K562 (cell line): ENCODE measurements around the gene RHOC. TPM values are rescaled to one million over a fixed set of nuclear protein-coding genes. Genes with fewer than 3 reads are reported as not detected.
A peak's percentile ranks its signal among the peaks of the same experiment; 100 is the strongest.

Experiments used
- CHD1 ChIP-seq: fragments of 200-600 bp; sonication (generic); IDR thresholded peaks from one replicate; pipeline ENCODE4 v1.6.1; 2012; ENCODE audit warnings: mild to moderate bottlenecking, moderate library complexity, low read length, inconsistent platforms
- HEY1 ChIP-seq: fragments of 250-450 bp; sonication (Bioruptor Pico); IDR thresholded peaks from 2 replicates; pipeline ENCODE4 v1.5.0; 2020; ENCODE audit warnings: mild to moderate bottlenecking, moderate library complexity, borderline replicate concordance
- HLTF ChIP-seq: fragments of 450-650 bp; IDR thresholded peaks from 2 replicates; pipeline ENCODE4 v1.6.1; 2016
- KLF1 ChIP-seq: fragments of 450-650 bp; IDR thresholded peaks from 2 replicates; pipeline ENCODE4 v1.6.1; 2016; ENCODE audit warnings: missing genetic modification characterization, missing compliant biosample characterization
- MEF2D ChIP-seq: conservative IDR thresholded peaks from 2 replicates; pipeline ENCODE4 v1.6.1; 2016; ENCODE audit warnings: low read depth, missing genetic modification characterization, missing compliant biosample characterization
- PTTG1 ChIP-seq: fragments of 450-650 bp; IDR thresholded peaks from 2 replicates; pipeline ENCODE4 v1.6.1; 2016; ENCODE audit warnings: low read depth, mild to moderate bottlenecking, missing genetic modification characterization, missing compliant biosample characterization
- ZNF184 ChIP-seq: sonication (generic); formaldehyde crosslinking; IDR thresholded peaks from 2 replicates; pipeline ENCODE4 v1.5.0; 2020; ENCODE audit warnings: missing genetic modification reagents
- polyA plus RNA-seq, 8 experiments: library from polyadenylated mRNA; depleted of rRNA in 4 of 8; stranded (reverse) in 5 of 8; unstranded in 3 of 8; fragments of >200 nt; fragmentation: Nextera tagmentation in 2 of 8; fragmentation: Illumina TruSeq in 1 of 8; extraction: Ambion mirVana in 2 of 8; extraction: Trizol in 1 of 8; gene quantifications; 2 replicates each; pipeline versions ENCODE4 v1.2.1 to v1.2.3, GENCODE V29; 2011 to 2014; ENCODE audit warnings: inconsistent platforms in 1 of 8, missing spikeins in 1 of 8
- total RNA-seq, 7 experiments: library from RNA; depleted of rRNA in 6 of 7; stranded (reverse); fragments of >200 nt in 6 of 7; fragmentation: Illumina TruSeq in 2 of 7; extraction: Trizol in 2 of 7; gene quantifications; 2 replicates each; pipeline versions ENCODE4 v1.2.1 to v1.2.3, GENCODE V29; 2011 to 2021; ENCODE audit warnings: low replicate concordance in 1 of 7
- TF ChIP-seq, protein P1 (sequence below), 2 experiments: fragments of 450-650 bp; IDR thresholded peaks; 2 replicates each; pipeline ENCODE4 v1.6.1; 2018; ENCODE audit warnings: mild to moderate bottlenecking in 2 of 2, low read depth in 1 of 2; ENCODE audit not compliant: partially characterized antibody in 2 of 2
- TF ChIP-seq, protein P2 (sequence below): fragments of 450-650 bp; formaldehyde crosslinking; IDR thresholded peaks from 2 replicates; pipeline ENCODE4 v1.4.0; 2020; ENCODE audit warnings: mild to moderate bottlenecking, moderate library complexity
- TF ChIP-seq, protein P3 (sequence below), 3 experiments: fragments of 200-800 bp in 1 of 3; sonication (Bioruptor generic) in 1 of 3; sonication (generic) in 1 of 3; formaldehyde crosslinking in 1 of 3; IDR thresholded peaks; 2 replicates each; pipeline versions ENCODE4 v1.6.1 to v1.8.0; 2016 to 2022; ENCODE audit warnings: mild to moderate bottlenecking in 2 of 3, missing compliant biosample characterization in 2 of 3, missing genetic modification characterization in 2 of 3, missing genetic modification reagents in 1 of 3
- TF ChIP-seq, protein P4 (sequence below), 2 experiments: fragments of 150-350 bp in 1 of 2; IDR thresholded peaks; 2 replicates each; pipeline ENCODE4 v1.6.1; 2012 to 2016; ENCODE audit warnings: low read depth in 2 of 2, low read length in 2 of 2, mild to moderate bottlenecking in 1 of 2, moderate library complexity in 1 of 2

Gene RHOC
- total and polyA plus RNA-seq, 9 of the 15 experiments (the other 6 are each of a cell fraction or from before 2014, with no cell fraction given) = 35.2 to 364 (median 204) TPM

DNA sequence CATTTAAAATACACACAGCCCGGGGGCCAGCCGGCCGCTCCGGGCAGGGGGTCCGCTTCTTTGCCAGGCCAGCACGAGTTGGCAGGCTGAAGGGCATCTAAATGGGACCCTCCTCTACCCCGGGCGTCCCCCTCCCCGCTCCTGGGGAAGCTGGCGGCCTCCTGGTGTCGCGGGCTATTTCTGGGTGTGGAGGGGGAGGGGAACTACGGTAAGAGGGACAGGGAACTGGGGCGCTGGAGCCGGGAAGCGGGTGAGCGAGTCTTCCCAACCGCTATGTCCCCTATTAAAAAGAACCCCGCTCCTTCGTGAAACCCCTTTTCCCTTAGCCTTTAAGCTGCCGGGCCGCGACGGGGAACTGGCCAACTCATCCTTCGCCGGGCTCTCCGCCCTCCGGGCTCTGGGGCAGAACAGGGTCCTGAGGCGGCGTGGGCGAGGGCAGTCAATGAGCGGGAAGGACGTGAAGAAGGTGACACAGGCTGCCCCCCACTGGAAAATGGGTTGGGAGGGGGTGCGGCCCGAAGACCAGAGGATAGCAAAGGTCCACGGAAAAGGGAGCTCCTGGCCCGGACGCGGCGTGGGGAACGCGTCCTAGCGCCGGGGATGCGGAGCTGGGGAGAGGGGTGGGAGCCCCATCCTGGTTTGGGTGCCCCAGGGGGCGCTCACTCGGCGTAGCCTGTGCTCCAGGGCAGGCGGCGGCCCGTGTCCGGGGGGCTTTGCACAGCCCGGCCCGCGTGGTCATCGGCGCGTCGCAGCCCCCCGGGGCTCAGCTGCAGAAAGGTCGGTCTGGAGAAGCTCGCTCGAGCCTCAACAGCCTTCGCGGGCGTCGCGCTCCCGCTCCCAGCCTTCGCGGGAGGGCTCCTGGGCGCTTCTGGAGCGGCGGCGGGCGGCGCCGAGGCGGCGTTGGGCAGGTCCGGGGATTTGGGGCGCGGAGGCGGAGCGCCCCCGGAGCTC lies 7.7 kb upstream of the RHOC start (continued):
- TF ChIP-seq, protein P1, sequence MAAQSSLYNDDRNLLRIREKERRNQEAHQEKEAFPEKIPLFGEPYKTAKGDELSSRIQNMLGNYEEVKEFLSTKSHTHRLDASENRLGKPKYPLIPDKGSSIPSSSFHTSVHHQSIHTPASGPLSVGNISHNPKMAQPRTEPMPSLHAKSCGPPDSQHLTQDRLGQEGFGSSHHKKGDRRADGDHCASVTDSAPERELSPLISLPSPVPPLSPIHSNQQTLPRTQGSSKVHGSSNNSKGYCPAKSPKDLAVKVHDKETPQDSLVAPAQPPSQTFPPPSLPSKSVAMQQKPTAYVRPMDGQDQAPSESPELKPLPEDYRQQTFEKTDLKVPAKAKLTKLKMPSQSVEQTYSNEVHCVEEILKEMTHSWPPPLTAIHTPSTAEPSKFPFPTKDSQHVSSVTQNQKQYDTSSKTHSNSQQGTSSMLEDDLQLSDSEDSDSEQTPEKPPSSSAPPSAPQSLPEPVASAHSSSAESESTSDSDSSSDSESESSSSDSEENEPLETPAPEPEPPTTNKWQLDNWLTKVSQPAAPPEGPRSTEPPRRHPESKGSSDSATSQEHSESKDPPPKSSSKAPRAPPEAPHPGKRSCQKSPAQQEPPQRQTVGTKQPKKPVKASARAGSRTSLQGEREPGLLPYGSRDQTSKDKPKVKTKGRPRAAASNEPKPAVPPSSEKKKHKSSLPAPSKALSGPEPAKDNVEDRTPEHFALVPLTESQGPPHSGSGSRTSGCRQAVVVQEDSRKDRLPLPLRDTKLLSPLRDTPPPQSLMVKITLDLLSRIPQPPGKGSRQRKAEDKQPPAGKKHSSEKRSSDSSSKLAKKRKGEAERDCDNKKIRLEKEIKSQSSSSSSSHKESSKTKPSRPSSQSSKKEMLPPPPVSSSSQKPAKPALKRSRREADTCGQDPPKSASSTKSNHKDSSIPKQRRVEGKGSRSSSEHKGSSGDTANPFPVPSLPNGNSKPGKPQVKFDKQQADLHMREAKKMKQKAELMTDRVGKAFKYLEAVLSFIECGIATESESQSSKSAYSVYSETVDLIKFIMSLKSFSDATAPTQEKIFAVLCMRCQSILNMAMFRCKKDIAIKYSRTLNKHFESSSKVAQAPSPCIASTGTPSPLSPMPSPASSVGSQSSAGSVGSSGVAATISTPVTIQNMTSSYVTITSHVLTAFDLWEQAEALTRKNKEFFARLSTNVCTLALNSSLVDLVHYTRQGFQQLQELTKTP (IDR thresholded peaks at IDR 0.05; ENCODE audit: low read depth in 1 of 2, partially characterized antibody in 2 of 2) = no peak
- no peak for TF ChIP-seq MEF2D (tag)
- TF ChIP-seq KLF1 (tag) = no peak
- no peak for TF ChIP-seq HEY1
- TF ChIP-seq, protein P2, sequence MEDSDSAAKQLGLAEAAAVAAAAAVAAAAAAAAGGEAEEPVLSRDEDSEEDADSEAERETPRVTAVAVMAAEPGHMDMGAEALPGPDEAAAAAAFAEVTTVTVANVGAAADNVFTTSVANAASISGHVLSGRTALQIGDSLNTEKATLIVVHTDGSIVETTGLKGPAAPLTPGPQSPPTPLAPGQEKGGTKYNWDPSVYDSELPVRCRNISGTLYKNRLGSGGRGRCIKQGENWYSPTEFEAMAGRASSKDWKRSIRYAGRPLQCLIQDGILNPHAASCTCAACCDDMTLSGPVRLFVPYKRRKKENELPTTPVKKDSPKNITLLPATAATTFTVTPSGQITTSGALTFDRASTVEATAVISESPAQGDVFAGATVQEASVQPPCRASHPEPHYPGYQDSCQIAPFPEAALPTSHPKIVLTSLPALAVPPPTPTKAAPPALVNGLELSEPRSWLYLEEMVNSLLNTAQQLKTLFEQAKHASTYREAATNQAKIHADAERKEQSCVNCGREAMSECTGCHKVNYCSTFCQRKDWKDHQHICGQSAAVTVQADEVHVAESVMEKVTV (CRISPR knock-in tag) = no peak
- TF ChIP-seq, protein P3, sequence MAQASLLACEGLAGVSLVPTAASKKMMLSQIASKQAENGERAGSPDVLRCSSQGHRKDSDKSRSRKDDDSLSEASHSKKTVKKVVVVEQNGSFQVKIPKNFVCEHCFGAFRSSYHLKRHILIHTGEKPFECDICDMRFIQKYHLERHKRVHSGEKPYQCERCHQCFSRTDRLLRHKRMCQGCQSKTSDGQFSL (CRISPR knock-in tag; IDR thresholded peaks at IDR 0.05) = 0 out of 2 replicates have a peak, but pooled peaks have one; percentile 22
- TF ChIP-seq, protein P3 (tag; IDR thresholded peaks at IDR 0.05) = no peak
- TF ChIP-seq HLTF = no peak
- TF ChIP-seq, protein P4, sequence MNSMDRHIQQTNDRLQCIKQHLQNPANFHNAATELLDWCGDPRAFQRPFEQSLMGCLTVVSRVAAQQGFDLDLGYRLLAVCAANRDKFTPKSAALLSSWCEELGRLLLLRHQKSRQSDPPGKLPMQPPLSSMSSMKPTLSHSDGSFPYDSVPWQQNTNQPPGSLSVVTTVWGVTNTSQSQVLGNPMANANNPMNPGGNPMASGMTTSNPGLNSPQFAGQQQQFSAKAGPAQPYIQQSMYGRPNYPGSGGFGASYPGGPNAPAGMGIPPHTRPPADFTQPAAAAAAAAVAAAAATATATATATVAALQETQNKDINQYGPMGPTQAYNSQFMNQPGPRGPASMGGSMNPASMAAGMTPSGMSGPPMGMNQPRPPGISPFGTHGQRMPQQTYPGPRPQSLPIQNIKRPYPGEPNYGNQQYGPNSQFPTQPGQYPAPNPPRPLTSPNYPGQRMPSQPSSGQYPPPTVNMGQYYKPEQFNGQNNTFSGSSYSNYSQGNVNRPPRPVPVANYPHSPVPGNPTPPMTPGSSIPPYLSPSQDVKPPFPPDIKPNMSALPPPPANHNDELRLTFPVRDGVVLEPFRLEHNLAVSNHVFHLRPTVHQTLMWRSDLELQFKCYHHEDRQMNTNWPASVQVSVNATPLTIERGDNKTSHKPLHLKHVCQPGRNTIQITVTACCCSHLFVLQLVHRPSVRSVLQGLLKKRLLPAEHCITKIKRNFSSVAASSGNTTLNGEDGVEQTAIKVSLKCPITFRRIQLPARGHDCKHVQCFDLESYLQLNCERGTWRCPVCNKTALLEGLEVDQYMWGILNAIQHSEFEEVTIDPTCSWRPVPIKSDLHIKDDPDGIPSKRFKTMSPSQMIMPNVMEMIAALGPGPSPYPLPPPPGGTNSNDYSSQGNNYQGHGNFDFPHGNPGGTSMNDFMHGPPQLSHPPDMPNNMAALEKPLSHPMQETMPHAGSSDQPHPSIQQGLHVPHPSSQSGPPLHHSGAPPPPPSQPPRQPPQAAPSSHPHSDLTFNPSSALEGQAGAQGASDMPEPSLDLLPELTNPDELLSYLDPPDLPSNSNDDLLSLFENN (IDR thresholded peaks at IDR 0.05; ENCODE audit: low read depth in 2 of 2, low read length in 2 of 2) = no peak
- no peak for TF ChIP-seq PTTG1 (tag)
- no peak for TF ChIP-seq ZNF184 (CRISPR knock-in tag)
- peak; percentile 45 for TF ChIP-seq CHD1
